GM21528 (cell line): ENCODE results near the gene FKTN.
"Not testable (repeated sequence)": the region's sequence is repeated elsewhere in the genome, so short reads cannot be mapped to it uniquely, and the experiment has no call there.

ENCODE experiments used
- ATAC-seq: cut with Tn5 transposase; IDR thresholded peaks from one replicate; pipeline ENCODE4 v1.9.1; 2021; ENCODE audit warnings: mild to moderate bottlenecking, moderate library complexity; ENCODE audit not compliant: unreplicated experiment, low FRiP score

FKTN gene

GRCh38 chr9:105557804-105558610 is at the start of gene FKTN:
TSS of gene FKTN (plus strand) at chr9:105558131. CDS start at chr9:105575033, 16,902 bp downstream.
- peak; percentile 98 for ATAC-seq

- ATAC-seq, result no peak
These were observed 49.4 kb upstream of the FKTN start for GRCh38 chr9:105508530-105508929.

- no peak for ATAC-seq
These were observed 47.9 kb upstream of the FKTN start for GRCh38 chr9:105510024-105510423.

DNA sequence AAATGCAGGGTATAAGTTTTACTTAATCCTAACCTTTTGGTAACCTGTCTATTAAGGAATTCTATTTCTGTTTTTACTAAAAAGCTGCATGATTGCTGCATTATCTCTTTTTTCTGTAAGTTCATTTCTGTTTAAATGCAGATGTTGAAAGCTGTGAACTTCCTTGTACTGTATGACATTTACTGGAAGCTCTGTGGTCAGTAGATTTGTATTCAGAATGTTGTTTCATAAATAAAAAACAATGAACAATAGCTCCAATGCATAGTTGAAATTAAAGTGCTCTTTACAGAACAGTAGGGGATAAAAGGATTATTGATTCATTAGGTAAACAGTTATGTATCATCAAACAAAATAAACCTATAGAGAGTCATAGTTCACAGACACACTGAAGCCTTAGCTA is 46.5 kb upstream of the FKTN start:
- ATAC-seq, result no peak

DNA sequence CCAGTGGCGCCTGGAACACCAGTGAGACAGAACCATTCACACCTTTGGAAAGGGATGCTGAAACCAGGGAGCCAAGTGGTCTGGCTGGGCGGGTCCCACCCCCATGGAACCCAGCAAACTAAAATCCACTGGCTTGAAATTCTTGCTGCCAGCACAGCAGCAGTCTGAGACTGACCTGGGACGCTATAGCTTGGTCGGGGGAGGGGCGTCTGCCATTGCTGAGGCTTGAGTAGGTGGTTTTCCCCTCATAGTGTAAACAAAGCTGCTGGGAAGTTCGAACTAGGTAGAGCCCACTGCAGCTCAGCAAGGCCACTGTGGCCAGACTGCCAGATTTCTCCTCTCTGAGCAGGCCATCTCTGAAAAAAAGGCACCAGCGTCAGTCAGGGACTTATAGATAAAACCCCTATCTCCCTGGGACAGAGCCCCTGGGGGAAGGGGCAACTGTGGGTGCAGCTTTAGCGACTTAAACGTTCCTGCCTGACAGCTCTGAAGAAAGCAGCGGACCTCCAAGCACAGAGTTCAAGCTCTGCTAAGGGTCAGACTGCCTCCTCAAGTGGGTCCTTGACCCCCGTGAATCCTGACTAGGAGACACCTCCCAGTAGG is 42.0 kb upstream of the FKTN start:
- ATAC-seq, result no peak

DNA sequence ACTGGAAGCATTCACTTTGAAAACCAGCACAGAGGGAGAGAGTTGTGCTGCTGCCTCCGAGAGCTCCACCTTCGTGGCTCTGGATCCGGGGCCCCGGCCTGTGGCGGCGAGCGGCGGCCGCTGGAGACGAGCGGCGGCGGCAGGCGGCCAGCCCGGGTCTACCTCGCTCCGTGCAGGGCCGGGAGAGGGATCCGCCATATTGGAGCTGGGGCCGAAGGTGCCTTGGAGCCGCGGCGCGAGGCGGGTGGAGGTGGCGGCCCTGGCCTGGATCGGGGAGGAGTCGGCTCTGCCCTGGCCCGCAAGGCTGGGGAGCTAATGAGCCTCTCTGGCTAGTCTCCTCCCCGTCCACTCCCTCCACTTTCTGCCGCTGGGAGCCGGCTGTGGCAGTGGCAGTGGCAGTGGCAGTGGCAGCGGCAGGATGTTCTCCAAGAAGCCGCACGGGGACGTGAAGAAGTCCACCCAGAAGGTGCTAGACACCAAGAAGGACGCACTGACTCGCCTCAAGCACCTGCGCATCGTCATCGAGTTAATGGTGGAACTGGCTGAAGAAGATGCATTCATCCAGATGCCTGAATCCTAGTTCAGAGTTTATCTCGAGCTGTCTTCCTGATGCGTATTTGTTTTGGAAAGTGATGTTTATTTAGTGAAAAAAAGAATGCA is 38.1 kb upstream of the FKTN start:
- ATAC-seq, result not testable (repeated sequence)

GRCh38 chr9:105520992-105521391 is 36.9 kb upstream of the FKTN start:
- ATAC-seq, result not testable (repeated sequence)

- ATAC-seq, result peak; percentile 84
These were observed 35.1 kb upstream of the FKTN start for GRCh38 chr9:105522618-105523385.

GRCh38 chr9:105531530-105531929 is 26.4 kb upstream of the FKTN start:
- ATAC-seq, result no peak

- ATAC-seq, result peak; percentile 51
These were observed 21.8 kb upstream of the FKTN start for GRCh38 chr9:105535920-105536668.

DNA sequence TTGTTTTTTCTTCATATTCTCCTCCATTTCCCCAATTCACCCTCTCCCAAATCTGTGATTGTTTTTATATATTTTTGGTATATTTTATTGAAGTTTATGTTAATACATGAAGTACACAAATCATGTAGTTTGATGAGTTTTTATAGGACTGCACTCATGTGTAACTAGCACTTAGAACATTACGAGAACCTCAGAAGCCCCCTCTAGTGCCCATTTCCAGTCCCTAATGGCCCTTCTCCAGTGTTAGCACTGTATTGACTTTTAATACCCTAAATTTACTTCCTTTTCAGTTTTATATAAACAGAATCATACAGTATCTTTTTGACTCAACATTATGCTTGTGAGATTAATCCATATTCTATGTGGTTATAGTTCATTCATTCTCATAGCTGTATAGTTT is 18.5 kb upstream of the FKTN start:
- ATAC-seq, result no peak

- peak; percentile 88 for ATAC-seq
These were observed 16.1 kb upstream of the FKTN start for GRCh38 chr9:105541838-105542237.

DNA sequence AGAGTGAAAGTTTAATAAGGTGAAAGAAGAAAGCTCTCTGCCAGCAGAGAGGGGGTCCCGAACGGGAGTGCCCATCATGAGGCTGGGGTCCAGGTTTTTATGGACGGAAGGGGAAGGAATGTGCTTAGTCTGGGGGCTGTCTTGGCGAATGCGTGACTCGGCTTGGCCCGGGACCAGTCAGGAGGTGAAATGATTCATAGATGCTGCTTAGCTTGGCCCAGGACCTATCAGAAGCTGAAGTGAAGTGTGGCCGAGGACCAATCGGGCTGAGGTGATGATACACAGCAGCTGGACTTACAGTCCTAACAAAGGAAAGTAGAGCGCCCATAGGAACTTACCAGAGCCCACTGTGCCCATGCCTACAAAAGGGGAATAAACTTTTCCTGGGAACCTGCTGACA is 3.9 kb upstream of the FKTN start:
- ATAC-seq, result no peak

DNA sequence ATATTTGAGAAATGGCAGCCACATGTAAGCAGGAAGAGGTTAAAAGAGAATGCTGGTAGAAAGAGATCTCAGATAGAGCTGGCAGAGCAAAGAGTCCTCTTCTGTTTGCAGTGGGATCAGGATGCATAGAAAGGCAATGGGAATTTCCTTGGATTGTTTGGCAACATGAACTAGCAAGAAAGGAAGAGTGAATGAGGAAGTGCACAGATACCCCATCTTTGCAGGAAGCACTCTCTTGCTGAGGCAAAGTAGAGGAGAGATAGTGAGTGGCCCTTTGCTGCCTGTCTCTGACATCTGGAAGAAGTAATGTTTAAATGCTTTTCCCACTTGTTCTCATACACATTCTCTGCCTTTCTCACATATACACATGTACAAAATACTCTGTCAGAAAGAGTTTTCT is 14.5 kb downstream of the FKTN start:
- no peak for ATAC-seq

DNA sequence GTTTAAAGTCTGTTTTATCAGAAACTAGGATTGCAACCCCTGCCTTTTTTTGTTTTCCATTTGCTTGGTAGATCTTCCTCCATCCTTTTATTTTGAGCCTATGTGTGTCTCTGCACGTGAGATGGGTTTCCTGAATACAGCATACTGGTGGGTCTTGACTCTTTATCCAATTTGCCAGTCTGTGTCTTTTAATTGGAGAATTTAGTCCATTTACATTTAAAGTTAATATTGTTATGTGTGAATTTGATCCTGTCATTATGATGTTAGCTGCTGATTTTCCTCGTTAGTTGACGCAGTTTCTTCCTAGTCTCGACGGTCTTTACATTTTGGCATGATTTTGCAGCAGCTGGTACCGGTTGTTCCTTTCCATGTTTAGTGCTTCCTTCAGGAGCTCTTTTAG is 22.0 kb downstream of the FKTN start:
- not testable (repeated sequence) for ATAC-seq

DNA sequence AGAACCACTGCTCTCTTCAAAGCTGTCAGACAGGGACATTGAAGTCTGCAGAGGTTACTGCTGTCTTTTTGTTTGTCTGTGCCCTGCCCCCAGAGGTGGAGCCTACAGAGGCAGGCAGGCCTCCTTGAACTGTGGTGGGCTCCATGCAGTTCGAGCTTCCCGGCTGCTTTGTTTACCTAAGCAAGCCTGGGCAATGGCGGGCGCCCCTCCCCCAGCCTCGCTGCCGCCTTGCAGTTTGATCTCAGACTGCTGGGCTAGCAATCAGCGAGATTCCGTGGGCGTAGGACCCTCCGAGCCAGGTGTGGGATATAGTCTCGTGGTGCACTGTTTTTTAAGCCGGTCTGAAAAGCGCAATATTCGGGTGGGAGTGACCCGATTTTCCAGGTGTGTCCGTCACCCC is 23.6 kb downstream of the FKTN start:
- not testable (repeated sequence) for ATAC-seq

GRCh38 chr9:105593145-105593544 is 35.2 kb downstream of the FKTN start:
- ATAC-seq, result no peak

DNA sequence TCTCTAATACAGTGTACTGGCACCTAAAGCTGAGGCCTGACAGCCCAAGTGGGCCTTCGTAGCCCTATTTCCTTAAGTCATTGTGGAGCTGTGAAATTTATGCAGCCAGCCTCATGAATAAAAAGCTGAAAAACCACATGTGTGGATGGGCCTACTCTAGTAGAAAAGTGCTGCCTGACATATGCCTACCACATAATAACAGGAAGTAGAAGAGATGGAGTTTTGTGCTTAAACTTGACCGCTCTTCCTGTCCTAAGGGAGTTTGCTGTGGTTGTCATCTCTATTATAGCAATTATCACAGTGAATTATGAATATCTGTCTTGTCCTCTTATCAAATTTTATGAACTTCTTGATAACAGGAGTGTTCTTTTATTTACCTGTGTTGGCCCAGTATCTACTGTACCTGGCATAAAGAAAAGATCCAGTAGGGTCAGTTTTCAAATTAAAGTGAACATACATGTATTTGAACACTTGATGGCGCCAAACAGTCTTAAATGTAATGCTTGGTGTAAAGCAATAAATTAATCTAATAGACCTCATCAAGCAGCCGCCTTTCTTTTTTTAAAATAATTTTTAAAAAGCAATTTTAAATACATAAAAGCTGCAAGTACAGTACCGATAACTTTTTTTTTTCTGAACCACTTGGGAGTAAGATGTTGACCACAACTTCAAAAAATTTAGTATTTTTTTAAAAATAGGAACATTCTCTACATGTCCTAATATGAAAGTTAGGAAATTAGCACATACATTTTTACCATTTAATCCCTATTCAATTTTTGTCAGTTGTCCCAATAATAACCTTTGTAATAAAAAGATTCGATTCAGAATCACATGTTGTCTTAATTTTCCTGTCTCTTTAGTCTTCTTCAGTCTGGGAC is 51.0 kb downstream of the FKTN start:
- peak; percentile 76 for ATAC-seq

DNA sequence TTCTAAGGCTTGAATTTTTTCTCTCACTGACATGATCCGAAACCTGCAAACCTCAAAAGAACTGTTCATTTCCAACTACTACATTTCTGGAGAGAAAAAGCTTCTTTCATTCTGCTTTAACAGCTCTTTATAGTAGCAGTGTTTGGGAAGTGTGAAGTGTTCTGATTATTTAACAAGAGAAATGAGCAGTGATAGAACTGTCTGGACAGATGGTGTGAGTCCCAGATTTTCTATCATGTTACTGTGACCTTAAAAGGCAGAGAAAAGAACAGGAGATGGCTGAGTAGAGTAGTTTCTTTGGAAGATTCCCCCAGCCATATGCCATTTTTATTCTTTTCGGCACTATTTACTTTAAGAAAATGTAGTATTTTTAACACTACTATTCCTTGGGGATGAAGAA is 63.1 kb downstream of the FKTN start:
- no peak for ATAC-seq
